Muscle of leg (tissue), 11 donors: ENCODE measurements around the gene INSRR. TPM values are rescaled to one million over a fixed set of nuclear protein-coding genes. Genes with fewer than 3 reads are reported as not detected.
A peak's percentile ranks its signal among the peaks of the same experiment; 100 is the strongest.

Source experiments
- DNase-seq: peaks from one replicate; pipeline ENCODE4 v3.0.0; 2013
- H3K27ac ChIP-seq: one replicate; pipeline ENCODE4 v1.5.1; 2013; ENCODE audit warnings: mild to moderate bottlenecking, low read length, control low read depth
- H3K27me3 ChIP-seq: one replicate; pipeline ENCODE4 v1.6.1; 2013; ENCODE audit warnings: low read length; ENCODE audit not compliant: control insufficient read depth, insufficient read depth
- H3K36me3 ChIP-seq: one replicate; pipeline ENCODE4 v1.6.1; 2013; ENCODE audit warnings: low read length; ENCODE audit not compliant: control insufficient read depth, insufficient read depth
- H3K4me1 ChIP-seq: one replicate; pipeline ENCODE4 v1.6.1; 2013; ENCODE audit warnings: low read length; ENCODE audit not compliant: control insufficient read depth, insufficient read depth
- H3K4me3 ChIP-seq: one replicate; pipeline ENCODE4 v1.5.1; 2013; ENCODE audit warnings: low read length, control low read depth
- H3K9me3 ChIP-seq: replicated peaks from 2 replicates; pipeline ENCODE4 v1.6.1; 2013; ENCODE audit warnings: low read depth, low read length; ENCODE audit not compliant: control insufficient read depth
- WGBS: methylation state at CpG from one replicate; pipeline ENCODE4 v1.1.5; 2013; ENCODE audit warnings: missing lambda C conversion rate; ENCODE audit not compliant: insufficient coverage; 5-methylcytosine and 5-hydroxymethylcytosine counted together
- polyA plus RNA-seq, 8 donors: library from polyadenylated mRNA; unstranded; fragments of 120-200 nt; gene quantifications; one replicate each; pipeline versions ENCODE4 v1.2.1 to v1.2.3, GENCODE V29; 2013; ENCODE audit warnings: inconsistent platforms in 1 of 8, low replicate concordance in 1 of 8; ENCODE audit not compliant: insufficient read length in 8 of 8, insufficient read depth in 1 of 8
- total RNA-seq: library from RNA; stranded (reverse); fragments of 120-200 nt; gene quantifications from one replicate; pipeline ENCODE4 v1.2.4, GENCODE V29; 2013

INSRR gene
- total and polyA plus RNA-seq, 9 donors = 0.18 to 1.2 (median 0.58) TPM

DNA sequence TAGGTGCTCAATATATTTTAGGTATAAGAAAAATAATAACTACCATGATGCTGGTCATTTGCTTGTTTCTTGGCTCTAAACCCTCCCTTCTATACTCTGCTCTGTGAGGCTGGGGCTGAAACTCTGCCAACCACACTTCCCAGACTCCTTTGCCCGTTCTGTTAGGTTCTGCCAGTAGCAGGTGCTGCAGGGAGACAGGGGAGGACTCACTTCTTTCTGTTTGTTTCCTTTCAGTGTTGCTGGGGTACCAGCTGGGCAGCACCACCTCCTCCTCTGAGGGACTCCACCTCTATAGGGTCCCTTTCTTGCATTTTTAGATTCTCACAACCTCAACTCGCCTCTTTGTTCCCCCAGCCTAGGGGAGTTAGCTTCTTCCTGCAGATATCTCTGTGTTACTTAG lies 25.3 kb downstream of the INSRR start:
- no peak for DNase-seq
- Histone ChIP-seq H3K27ac (no peak overlapping the region), H3K9me3 (no peaks in the 10 kb centered on the region), H3K27me3 (peaks cover 49% of the 10 kb centered on the region), H3K4me3 (no peak overlapping the region), H3K36me3 (no peaks in the 10 kb centered on the region), H3K4me1 (no peaks in the 10 kb centered on the region)
- WGBS = no CpG with 5 or more reads among the region's 2 CpGs

DNA sequence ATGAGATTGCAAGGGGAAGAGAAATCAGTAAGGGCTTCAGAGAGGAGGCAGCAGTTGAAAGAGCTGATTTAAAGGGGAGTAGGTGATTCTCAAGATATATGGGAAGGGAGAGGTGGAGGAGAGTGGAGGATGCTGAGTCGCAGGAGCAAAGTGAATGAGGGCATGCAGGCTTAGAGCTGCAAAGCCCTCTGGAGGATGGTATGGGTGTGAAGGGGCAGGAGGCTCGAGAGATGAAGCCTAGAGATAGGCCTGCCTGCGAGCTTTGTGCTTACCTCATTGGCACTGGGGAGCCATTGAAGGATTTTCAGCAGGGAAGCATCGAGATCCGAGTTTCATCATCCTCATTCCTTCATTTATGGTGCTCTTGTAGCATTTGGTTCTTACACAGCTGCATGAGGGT lies 26.5 kb downstream of the INSRR start:
- Histone ChIP-seq H3K27me3 (peaks cover 48% of the 10 kb centered on the region), H3K4me1 (no peaks in the 10 kb centered on the region), H3K9me3 (no peaks in the 10 kb centered on the region), H3K27ac (no peak overlapping the region), H3K36me3 (no peaks in the 10 kb centered on the region), H3K4me3 (no peak overlapping the region)
- WGBS = 45% methylated on average over 4 of the region's 5 CpGs
- DNase-seq = no peak

DNA sequence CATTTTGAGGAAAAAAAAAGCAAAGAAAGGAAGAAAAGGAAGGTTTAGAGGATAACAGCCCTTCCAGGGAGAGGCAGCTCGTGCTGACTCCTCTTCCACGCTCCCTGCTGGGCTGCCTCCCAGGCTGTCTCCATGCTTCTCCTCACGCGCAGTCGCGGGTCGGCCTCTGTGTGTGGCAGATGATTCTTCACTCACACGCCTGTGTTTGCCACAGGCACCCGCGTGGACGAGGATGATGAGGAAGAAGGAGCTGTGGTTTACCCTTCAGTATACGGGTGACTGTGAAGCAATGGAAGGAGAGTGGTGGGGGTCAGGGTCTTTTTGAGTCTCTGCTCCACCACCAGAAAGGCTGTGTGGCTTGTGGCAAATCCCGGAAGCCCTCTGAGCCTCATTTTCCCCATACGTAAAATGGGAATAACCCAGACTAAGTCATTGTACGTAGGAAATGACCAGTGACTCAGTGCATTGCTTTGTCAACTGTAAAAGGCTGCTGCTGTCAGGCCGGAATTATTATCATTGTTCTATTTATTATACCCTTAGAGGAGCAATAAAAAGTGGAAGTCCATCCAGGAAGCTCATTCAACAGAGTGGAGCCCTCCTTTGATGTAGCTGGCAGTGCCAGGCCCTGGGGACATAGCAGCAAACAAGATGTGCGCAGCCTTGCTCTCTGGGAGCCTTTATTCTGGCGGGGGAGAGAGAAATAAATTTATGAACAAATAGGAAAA lies 30.4 kb downstream of the INSRR start:
- H3K4me1 ChIP-seq = no peaks in the 10 kb centered on the region
- no peak for DNase-seq
- no peak overlapping the region for H3K27ac ChIP-seq
- WGBS = 68% methylated on average over 7 of the region's 18 CpGs
- H3K36me3 ChIP-seq = no peaks in the 10 kb centered on the region
- peaks cover 22% of the 10 kb centered on the region for H3K27me3 ChIP-seq
- no peak overlapping the region for H3K4me3 ChIP-seq
- H3K9me3 ChIP-seq = no peaks in the 10 kb centered on the region

DNA sequence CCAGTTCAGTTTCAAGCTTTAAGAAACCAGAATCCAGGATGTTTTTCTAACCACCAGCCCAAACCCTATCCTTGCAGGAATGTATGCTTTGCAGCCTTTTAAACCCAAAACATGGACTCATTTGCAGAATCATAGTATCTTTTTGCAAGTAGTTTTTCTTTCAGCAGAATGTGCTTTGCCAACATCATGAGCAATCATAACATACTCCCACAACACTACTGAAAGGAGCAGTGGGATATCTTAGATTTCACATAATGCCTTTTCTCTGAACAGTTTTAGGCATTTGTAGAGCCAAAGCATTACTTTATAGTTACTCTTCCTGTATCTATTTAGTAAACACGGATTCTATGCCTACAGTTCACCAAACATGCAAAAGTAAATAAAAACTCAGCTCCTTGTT lies 32.3 kb downstream of the INSRR start:
- H3K27me3 ChIP-seq = peaks cover 18% of the 10 kb centered on the region
- H3K27ac ChIP-seq = no peak overlapping the region
- H3K36me3 ChIP-seq = no peaks in the 10 kb centered on the region
- no peak overlapping the region for H3K4me3 ChIP-seq
- WGBS = no CpG with 5 or more reads among the region's 1 CpG
- H3K4me1 ChIP-seq = no peaks in the 10 kb centered on the region
- no peaks in the 10 kb centered on the region for H3K9me3 ChIP-seq
- peak; percentile 58 for DNase-seq

DNA sequence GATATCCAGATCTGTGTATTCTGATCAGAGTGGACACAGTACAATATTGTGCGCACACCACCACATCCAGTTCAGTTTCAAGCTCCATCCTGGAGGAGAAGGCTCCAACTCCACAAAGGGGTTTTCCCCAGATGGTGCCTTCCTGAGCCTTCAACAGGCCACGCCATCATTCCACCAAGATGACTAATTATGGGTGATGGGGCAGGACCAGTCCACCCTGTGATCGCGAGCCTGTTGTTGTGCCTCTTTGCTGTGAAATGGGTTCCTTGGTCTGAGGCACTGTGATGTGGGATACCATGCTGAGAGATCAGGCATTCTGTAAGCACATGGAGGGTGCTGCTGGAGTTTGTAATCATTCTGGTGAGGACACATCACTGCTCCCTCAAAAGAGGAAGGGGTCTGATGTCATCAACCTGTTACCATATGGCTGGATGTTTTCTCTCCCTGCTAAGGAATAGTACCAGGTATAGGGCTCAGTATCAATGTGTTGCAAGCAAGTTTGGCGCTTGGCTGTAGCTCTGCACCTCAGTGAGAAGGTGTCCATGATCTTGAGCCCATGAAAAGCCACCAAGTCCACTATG lies 35.6 kb downstream of the INSRR start:
- 60% methylated on average over 1 of the region's 5 CpGs for WGBS

DNA sequence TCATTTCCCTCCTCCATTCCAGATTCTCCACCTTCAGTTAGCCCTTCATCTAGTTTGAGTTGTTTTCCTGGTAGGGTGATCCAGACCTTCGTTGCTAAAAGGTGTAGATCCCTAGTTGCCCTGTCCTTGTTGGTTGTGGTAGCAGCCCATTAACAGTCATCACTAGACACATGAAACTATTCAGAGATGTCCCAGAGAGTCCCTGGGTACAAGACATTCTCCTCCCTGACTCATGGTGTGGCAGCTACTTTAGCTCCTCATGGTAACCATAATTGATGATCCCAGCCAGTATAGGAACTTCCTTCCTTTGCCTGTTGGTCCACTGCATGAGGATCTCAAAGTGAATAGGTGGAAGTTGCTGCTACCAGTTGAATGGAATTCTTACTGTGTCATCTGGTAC lies 36.2 kb downstream of the INSRR start:
- no peak overlapping the region for H3K4me3 ChIP-seq
- no peaks in the 10 kb centered on the region for H3K9me3 ChIP-seq
- H3K27me3 ChIP-seq = peaks cover 8% of the 10 kb centered on the region
- no peaks in the 10 kb centered on the region for H3K36me3 ChIP-seq
- no peaks in the 10 kb centered on the region for H3K4me1 ChIP-seq
- no peak overlapping the region for H3K27ac ChIP-seq
- no CpG with 5 or more reads among the region's 1 CpG for WGBS
- DNase-seq = no peak

More for the DNA sequence above, 35.6 kb downstream of the INSRR start:
- H3K36me3 ChIP-seq = no peaks in the 10 kb centered on the region
- H3K4me1 ChIP-seq = no peaks in the 10 kb centered on the region
- no peak for DNase-seq
- H3K9me3 ChIP-seq = no peaks in the 10 kb centered on the region
- H3K27ac ChIP-seq = no peak overlapping the region
- H3K27me3 ChIP-seq = peaks cover 9% of the 10 kb centered on the region
- H3K4me3 ChIP-seq = no peak overlapping the region

DNA sequence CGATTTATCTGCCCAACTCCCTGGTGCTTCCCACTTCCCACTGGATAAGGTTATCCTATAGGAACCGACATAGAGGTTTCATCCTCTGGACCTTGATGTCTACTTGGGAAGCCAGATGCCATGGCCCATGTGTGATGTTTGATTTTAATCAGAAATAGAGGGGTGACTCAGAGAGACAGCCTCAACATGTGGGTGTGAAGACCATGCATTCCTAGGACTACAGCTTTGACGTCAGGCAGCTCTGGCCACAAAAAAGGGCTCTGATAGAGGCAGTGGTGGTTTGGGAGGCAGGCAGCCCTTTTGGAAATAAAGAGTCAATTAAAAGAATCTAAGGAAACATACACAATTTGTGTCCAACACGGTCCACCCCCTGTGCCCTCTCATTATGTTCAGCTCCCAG lies 37.1 kb downstream of the INSRR start:
- Histone ChIP-seq H3K4me3 (no peak overlapping the region), H3K4me1 (peaks cover 5% of the 10 kb centered on the region), H3K9me3 (no peaks in the 10 kb centered on the region), H3K36me3 (no peaks in the 10 kb centered on the region), H3K27ac (no peak overlapping the region), H3K27me3 (peaks cover 6% of the 10 kb centered on the region)
- WGBS = no CpG with 5 or more reads among the region's 4 CpGs
- DNase-seq = no peak

DNA sequence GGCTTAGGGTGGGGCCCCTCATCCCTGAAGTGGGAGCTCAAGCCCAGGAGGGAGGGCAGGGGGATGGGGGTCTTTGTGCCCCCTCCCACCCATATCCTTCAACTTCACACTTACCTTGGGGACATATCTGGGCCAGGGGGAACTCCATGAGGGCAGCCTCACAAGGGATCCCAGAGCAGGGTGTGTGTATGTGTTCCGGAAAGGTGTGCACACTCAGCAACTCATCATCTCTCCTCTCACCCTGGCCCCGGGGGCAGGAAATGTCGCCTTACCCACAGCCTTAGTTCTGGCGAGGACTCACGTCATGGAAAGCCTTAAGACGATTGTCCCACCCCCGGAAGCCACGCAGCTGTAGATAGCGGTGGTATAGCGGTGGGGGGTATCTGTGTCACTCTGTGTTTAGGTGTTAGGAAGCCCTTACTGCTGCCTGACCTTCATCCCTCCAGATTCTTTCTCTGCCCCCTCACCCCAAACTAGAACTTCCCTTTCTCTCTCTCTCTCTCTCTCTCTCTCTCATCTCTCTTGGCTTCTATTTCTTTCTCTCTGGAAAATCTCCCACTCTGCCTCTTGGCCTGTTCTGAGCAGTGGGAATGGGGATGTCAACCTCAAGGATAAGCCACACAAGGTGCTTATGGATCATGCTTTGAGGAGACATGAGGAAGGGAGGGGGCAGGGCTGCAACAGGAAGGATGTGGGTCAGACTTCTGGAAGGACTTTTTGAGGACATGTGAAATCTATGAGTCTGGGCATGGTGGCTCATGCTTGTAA lies 42.2 kb downstream of the INSRR start, which contains the start of gene SH2D2A:
TSS of gene SH2D2A (minus strand) at position 288 of the 768 bp plus-strand sequence. CDS start at position 148, 140 bp downstream.
- H3K36me3 ChIP-seq = no peaks in the 10 kb centered on the region
- WGBS = 100% methylated on average over 1 of the region's 10 CpGs

DNA sequence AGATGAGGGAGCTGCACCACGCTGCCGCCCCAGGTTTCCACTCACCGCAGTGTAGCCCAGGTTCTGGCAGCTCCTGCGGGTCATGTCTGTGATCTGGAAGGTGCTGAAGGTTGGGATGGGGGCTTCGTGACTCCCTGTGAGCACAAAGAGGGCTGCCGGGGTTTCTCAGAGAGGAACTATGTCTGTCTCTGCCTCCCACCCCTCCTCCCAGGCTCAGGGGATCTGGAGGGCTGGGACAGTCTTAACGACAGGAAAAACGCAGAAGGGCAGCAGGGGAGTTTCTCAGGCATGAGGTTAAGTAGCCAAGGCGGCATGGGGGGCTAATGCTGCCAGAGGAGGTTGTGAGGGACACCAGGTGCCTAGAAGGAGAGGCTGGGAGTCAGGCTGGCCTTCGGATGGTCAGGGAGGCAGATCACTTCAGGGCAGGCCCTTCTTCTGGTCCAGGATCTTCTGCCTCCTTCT lies 42.9 kb downstream of the INSRR start:
- Histone ChIP-seq H3K4me1 (peaks cover 43% of the 10 kb centered on the region), H3K9me3 (no peaks in the 10 kb centered on the region), H3K36me3 (no peaks in the 10 kb centered on the region), H3K27me3 (peaks cover 23% of the 10 kb centered on the region), H3K27ac (peak overlapping the region; percentile 23), H3K4me3 (peak overlapping the region; percentile 4)
- no peak for DNase-seq
- WGBS = 13% methylated on average over 3 of the region's 10 CpGs

More for the DNA sequence above, 42.2 kb downstream of the INSRR start, which contains the start of gene SH2D2A:
- Histone ChIP-seq H3K9me3 (no peaks in the 10 kb centered on the region), H3K27ac (peak within 1 kb of the TSS; percentile 23), H3K4me3 (peak within 1 kb of the TSS; percentile 4), H3K27me3 (peaks cover 23% of the 10 kb centered on the region), H3K4me1 (peaks cover 43% of the 10 kb centered on the region)
- DNase-seq = peak; percentile 77

DNA sequence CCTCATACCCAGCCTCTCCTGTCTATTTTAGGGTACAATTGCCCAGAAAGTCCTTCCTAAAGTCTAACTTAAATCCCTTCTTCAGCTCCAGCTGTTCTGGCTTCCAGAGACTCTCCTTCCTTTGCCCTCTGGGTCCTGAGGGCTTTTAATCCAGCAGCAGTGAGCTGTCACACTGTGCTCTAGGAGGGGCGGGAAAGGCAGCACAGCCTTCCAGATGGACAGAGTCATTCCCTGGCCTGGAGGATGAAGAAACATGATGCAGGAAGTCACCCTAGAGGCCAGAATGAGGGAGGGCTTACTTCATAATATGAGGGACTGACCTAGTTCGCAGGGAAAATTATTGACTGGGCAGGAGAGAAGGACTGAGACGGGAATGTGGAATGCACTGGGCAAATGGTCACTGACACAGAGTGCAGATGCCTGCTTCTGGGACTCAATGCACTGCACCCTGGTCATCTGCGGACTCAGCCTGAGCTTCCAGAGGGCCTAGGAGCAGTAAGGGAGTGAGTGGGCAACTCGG lies 43.5 kb downstream of the INSRR start:
- no peaks in the 10 kb centered on the region for H3K9me3 ChIP-seq
- DNase-seq = peak; percentile 97
- H3K27me3 ChIP-seq = peaks cover 25% of the 10 kb centered on the region
- WGBS = 12% methylated on average over 5 of the region's 5 CpGs
- H3K27ac ChIP-seq = peak overlapping the region; percentile 69
- H3K4me3 ChIP-seq = no peak overlapping the region
- peaks cover 46% of the 10 kb centered on the region for H3K4me1 ChIP-seq
- H3K36me3 ChIP-seq = no peaks in the 10 kb centered on the region
